Renal pelvis (tissue), 12 donors: Measurements from ENCODE around the gene GPR89B. TPM values are rescaled to one million over a fixed set of nuclear protein-coding genes. Genes with fewer than 3 reads are reported as not detected.
A peak's percentile ranks its signal among the peaks of the same experiment; 100 is the strongest.

Experiments
- DNase-seq: peaks from one replicate; pipeline ENCODE4 v3.0.0-alpha.2; 2013
- long read RNA-seq, 16 experiments: transcript quantifications; one replicate each; lab custom pipeline, GENCODE V29; 2026
- polyA plus RNA-seq, 3 donors: library from polyadenylated mRNA; unstranded; fragments of 120-200 nt; gene quantifications; one replicate each; pipeline ENCODE4 v1.2.1, GENCODE V29; 2013; ENCODE audit not compliant: insufficient read length in 3 of 3

GPR89B gene
- polyA plus RNA-seq = 10 to 100 TPM; 40.5 to 54.1 (median 45.3) TPM
- long read RNA-seq, donor 1, transcript GPR89B-201 (14 exons, 1,934 nt) = major isoform, 6 of 6 reads
- long read RNA-seq, donor 1, partial matches to known transcripts = 0 of 6 reads
- long read RNA-seq, donor 1, other reads (novel, unspliced or antisense) = 0 of 6 reads
- long read RNA-seq, donor 2, transcript GPR89B-201 (14 exons, 1,934 nt) = major isoform, 7 of 15 reads
- long read RNA-seq, donor 2, partial matches to known transcripts = 6 of 15 reads
- long read RNA-seq, donor 2, other reads (novel, unspliced or antisense) = 0 of 15 reads
- long read RNA-seq, donor 3, transcript GPR89B-201 (14 exons, 1,934 nt) = major isoform, 6 of 7 reads
- long read RNA-seq, donor 3, partial matches to known transcripts = 0 of 7 reads
- long read RNA-seq, donor 3, other reads (novel, unspliced or antisense) = 0 of 7 reads
- long read RNA-seq, donor 4, transcript GPR89B-201 (14 exons, 1,934 nt) = major isoform, 9 of 19 reads
- long read RNA-seq, donor 4, partial matches to known transcripts = 8 of 19 reads
- long read RNA-seq, donor 4, other reads (novel, unspliced or antisense) = 0 of 19 reads
- long read RNA-seq, donor 5, transcript GPR89B-201 (14 exons, 1,934 nt) = major isoform, 8 of 9 reads
- long read RNA-seq, donor 5, partial matches to known transcripts = 0 of 9 reads
- long read RNA-seq, donor 5, other reads (novel, unspliced or antisense) = 0 of 9 reads
- long read RNA-seq, donor 6, partial matches to known transcripts = 0 of 5 reads
- long read RNA-seq, donor 6, other reads (novel, unspliced or antisense) = 0 of 5 reads
- long read RNA-seq, donor 7, transcript GPR89B-201 (14 exons, 1,934 nt) = major isoform, 10 of 10 reads
- long read RNA-seq, donor 7, partial matches to known transcripts = 0 of 10 reads
- long read RNA-seq, donor 7, other reads (novel, unspliced or antisense) = 0 of 10 reads
- long read RNA-seq, donor 8, partial matches to known transcripts = 0 of 1 reads
- long read RNA-seq, donor 8, other reads (novel, unspliced or antisense) = 0 of 1 reads
- long read RNA-seq, donor 9, transcript GPR89B-201 (14 exons, 1,934 nt) = major isoform, 8 of 8 reads
- long read RNA-seq, donor 9, partial matches to known transcripts = 0 of 8 reads
- long read RNA-seq, donor 9, other reads (novel, unspliced or antisense) = 0 of 8 reads
- long read RNA-seq, donor 10, partial matches to known transcripts = 5 of 9 reads
- long read RNA-seq, donor 10, other reads (novel, unspliced or antisense) = 0 of 9 reads
- long read RNA-seq, donor 11, partial matches to known transcripts = 0 of 3 reads
- long read RNA-seq, donor 11, other reads (novel, unspliced or antisense) = 0 of 3 reads
- long read RNA-seq, donor 12, transcript GPR89B-201 (14 exons, 1,934 nt) = major isoform, 10 of 11 reads
- long read RNA-seq, donor 12, partial matches to known transcripts = 0 of 11 reads
- long read RNA-seq, donor 12, other reads (novel, unspliced or antisense) = 0 of 11 reads
- long read RNA-seq, donor 13, partial matches to known transcripts = 9 of 13 reads
- long read RNA-seq, donor 13, other reads (novel, unspliced or antisense) = 0 of 13 reads
- long read RNA-seq, donor 14 = 0 reads
- long read RNA-seq, donor 15, transcript GPR89B-201 (14 exons, 1,934 nt) = major isoform, 11 of 11 reads
- long read RNA-seq, donor 15, partial matches to known transcripts = 0 of 11 reads
- long read RNA-seq, donor 15, other reads (novel, unspliced or antisense) = 0 of 11 reads
- long read RNA-seq, donor 16, transcript GPR89B-201 (14 exons, 1,934 nt) = major isoform, 9 of 9 reads
- long read RNA-seq, donor 16, partial matches to known transcripts = 0 of 9 reads
- long read RNA-seq, donor 16, other reads (novel, unspliced or antisense) = 0 of 9 reads

- DNase-seq = peak; percentile 86
Measured at GRCh38 chr1:147928236-147929132, at the start of gene GPR89B. Gene GPR89B (plus strand): TSS chr1:147928420. CDS start chr1:147928537, 117 bp downstream.

GRCh38 chr1:147879911-147880310 is 48.3 kb upstream of the GPR89B start:
- DNase-seq = no peak

- DNase-seq = no peak
Measured at GRCh38 chr1:147882535-147882934, 45.7 kb upstream of the GPR89B start.

GRCh38 chr1:147890177-147890790 is 37.9 kb upstream of the GPR89B start:
- DNase-seq = peak; percentile 70

GRCh38 chr1:147891088-147891487 is 37.1 kb upstream of the GPR89B start:
- no peak for DNase-seq

- DNase-seq = no peak
Measured at GRCh38 chr1:147892216-147892615, 36.0 kb upstream of the GPR89B start.

GRCh38 chr1:147892731-147893214 is 35.4 kb upstream of the GPR89B start:
- peak; percentile 53 for DNase-seq

GRCh38 chr1:147895123-147895522 is 33.1 kb upstream of the GPR89B start:
- DNase-seq = no peak

- peak; percentile 30 for DNase-seq
Measured at GRCh38 chr1:147897029-147897752, 31.0 kb upstream of the GPR89B start.

GRCh38 chr1:147897789-147898188 is 30.4 kb upstream of the GPR89B start:
- DNase-seq = no peak

- DNase-seq = no peak
Measured at GRCh38 chr1:147902253-147902845, 25.9 kb upstream of the GPR89B start, which contains the start of gene GJA8. Gene GJA8 (plus strand): TSS chr1:147902795. CDS start chr1:147907956, 5,161 bp downstream.

GRCh38 chr1:147904726-147905125 is 23.5 kb upstream of the GPR89B start:
- DNase-seq = no peak

- DNase-seq = no peak
Measured at GRCh38 chr1:147907786-147908509, 20.3 kb upstream of the GPR89B start.

GRCh38 chr1:147912553-147912952 is 15.7 kb upstream of the GPR89B start:
- DNase-seq = no peak

GRCh38 chr1:147913362-147913942 is 14.8 kb upstream of the GPR89B start:
- DNase-seq = no peak

GRCh38 chr1:147919896-147920295 is 8.3 kb upstream of the GPR89B start:
- no peak for DNase-seq
